HFF-Myc (cell line): ENCODE results near the gene MRPS33.

Experiments
- DNase-seq: peaks from one replicate; pipeline ENCODE4 v3.0.0-alpha.2; 2011; ENCODE audit warnings: low read depth; ENCODE audit errors: extremely low read depth
- H3K4me3 ChIP-seq: replicated peaks from 2 replicates; pipeline ENCODE4 v1.5.1; 2011; ENCODE audit warnings: low read depth, mild to moderate bottlenecking, control low read depth, low read length
- CTCF ChIP-seq: IDR thresholded peaks from 2 replicates; pipeline ENCODE4 v1.5.1; 2012; ENCODE audit warnings: mild to moderate bottlenecking, low read depth, low read length, control low read depth; ENCODE audit errors: missing control alignments

Gene MRPS33

DNA sequence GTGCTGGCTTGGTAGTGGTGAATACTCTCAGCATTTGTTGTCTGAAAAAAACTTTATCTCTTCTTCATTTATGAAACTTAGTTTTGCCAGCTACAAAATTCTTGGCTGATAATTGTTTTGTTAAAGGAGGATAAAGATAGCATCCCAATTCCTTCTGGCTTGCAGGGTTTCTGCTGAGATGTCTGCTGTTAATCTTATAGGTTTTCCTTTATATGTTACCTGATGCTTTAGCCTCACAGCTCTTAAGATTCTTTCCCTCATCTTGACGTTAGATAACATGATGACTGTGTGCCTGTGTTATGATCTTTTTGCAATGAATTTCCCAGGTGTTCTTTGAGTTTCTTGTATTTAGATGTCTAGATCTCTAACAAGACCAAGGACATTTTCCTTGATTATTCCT is 9.9 kb upstream of the MRPS33 start:
- H3K4me3 ChIP-seq = no peak overlapping the region
- no peak for DNase-seq
- TF ChIP-seq CTCF = no peak

DNA sequence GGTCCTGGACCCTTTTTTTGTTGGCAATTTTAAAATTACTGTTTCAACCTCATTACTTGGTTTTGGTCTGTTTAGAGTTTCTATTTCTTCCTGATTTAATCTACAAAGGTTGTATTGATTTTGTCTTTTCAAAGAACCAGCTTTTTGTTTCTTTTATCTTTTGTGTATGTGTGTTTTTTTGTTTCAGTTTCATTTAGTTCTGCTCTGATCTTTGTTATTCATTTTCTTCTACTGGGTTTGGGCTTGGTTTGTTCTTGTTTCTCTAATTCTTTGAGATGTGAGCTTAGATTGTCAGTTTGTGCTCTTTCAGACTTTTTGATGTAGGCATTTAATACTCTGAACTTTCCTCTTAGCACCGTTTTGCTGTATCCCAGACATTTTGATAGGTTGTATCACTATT is 8.5 kb upstream of the MRPS33 start:
- DNase-seq = no peak
- H3K4me3 ChIP-seq = no peak overlapping the region
- no peak for TF ChIP-seq CTCF

- H3K4me3 ChIP-seq = no peak overlapping the region
- DNase-seq = no peak
- TF ChIP-seq CTCF = no peak
Observed at GRCh38 chr7:141017555-141017954, 2.8 kb upstream of the MRPS33 start.

- TF ChIP-seq CTCF = no peak
- no peak for DNase-seq
- H3K4me3 ChIP-seq = no peak overlapping the region
Observed at GRCh38 chr7:141016349-141016748, 1.6 kb upstream of the MRPS33 start.

- peak overlapping the region; percentile 56 for H3K4me3 ChIP-seq
- no peak for DNase-seq
- no peak for TF ChIP-seq CTCF
Observed at GRCh38 chr7:141014125-141014523, 628 bp downstream of the MRPS33 start.

DNA sequence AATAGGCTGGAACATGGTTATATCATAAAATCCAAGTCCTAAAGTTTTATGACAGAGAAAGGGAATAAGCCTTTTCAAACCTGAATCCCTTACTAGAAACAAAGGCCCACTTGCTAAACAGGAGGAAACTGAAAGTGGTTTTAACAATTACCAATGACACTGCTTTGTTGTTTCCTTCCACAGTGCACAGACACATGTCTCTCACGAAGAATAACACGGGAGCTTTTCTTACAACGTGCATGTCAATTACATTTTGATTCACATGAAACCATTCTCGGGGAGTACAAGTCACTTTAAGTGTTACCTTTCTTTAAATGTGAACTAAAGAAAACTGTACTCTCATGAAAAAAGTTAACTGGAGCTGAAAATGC is 1.4 kb downstream of the MRPS33 start:
- no peak for DNase-seq
- H3K4me3 ChIP-seq = peak overlapping the region; percentile 56
- no peak for TF ChIP-seq CTCF

DNA sequence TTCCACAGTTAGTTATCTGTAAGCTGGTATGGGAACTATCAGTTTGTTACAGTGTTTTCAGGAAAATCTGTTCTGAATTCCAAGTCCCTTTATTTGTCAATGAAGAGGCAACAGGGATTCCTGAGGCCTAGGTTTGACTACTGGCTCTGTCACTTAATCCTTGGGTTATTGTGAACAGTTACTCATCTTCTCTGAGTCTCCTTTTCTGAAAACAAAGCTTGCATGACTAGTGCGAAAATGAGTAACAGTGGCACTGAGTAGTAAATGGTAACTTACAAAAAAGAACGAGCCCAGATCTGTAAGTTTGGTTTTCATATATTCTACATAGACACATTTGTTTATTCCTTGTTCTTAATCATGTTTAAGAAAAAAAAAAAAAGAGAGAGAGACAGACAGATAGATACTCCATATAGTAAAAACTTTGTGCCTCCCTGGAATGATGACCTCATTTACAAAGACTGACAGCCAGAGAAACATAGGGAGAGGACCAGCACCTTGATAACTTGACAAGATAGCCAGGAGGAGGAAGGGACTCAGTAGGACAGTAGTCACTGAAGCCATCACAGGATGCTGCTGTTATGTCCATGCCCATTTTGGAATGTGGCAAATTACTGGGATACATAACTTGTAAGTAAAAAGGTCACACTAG is 1.9 kb downstream of the MRPS33 start:
- peak overlapping the region; percentile 56 for H3K4me3 ChIP-seq
- DNase-seq = no peak
- no peak for TF ChIP-seq CTCF
